ENCODE results near the gene ACE.

The ACE gene

DNA sequence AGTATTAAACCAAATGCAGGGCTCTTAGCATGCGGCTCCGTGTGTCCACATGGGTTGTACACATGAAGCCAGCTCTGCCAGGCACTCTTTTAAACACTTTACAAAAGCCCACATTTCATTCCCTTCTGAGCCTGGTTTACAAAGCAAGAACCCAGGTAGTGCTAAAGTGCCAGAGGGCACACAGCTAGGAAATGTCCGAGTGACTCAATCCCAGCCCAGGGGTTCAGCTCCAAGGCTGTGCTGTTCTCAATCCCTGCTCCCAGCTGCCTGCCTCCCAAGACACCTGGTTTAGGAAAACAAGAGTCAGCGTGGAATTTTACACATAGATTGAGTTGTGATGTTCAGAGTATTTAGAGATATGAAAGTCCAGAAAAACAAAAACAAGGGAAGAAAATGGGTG, 60.1 kb downstream of the ACE start:
- no peak for DNase-seq (ENCODE audit: low read depth)
- no peak overlapping the region for H3K4me3 ChIP-seq (ENCODE audit: low read depth, low read length)
- TF ChIP-seq CTCF (IDR thresholded peaks at IDR 0.05; ENCODE audit: insufficient read depth, low read depth, low read length, missing control alignments): no peak

GRCh38 chr17:63537991-63538692, 61.3 kb downstream of the ACE start:
- DNase-seq (ENCODE audit: low read depth): no peak
- H3K4me3 ChIP-seq (ENCODE audit: low read depth, low read length): no peak overlapping the region
- no peak for TF ChIP-seq CTCF (IDR thresholded peaks at IDR 0.05; ENCODE audit: insufficient read depth, low read depth, low read length, missing control alignments)

- no peak overlapping the region for H3K4me3 ChIP-seq (ENCODE audit: low read depth, low read length)
- DNase-seq (ENCODE audit: low read depth): no peak
- TF ChIP-seq CTCF (IDR thresholded peaks at IDR 0.05; ENCODE audit: insufficient read depth, low read depth, low read length, missing control alignments): no peak
These were observed 62.1 kb downstream of the ACE start for GRCh38 chr17:63538693-63539595.

- no peak for DNase-seq (ENCODE audit: low read depth)
- no peak for TF ChIP-seq CTCF (IDR thresholded peaks at IDR 0.05; ENCODE audit: insufficient read depth, low read depth, low read length, missing control alignments)
- H3K4me3 ChIP-seq (ENCODE audit: low read depth, low read length): no peak overlapping the region
These were observed 63.7 kb downstream of the ACE start for GRCh38 chr17:63540590-63540989.

DNA sequence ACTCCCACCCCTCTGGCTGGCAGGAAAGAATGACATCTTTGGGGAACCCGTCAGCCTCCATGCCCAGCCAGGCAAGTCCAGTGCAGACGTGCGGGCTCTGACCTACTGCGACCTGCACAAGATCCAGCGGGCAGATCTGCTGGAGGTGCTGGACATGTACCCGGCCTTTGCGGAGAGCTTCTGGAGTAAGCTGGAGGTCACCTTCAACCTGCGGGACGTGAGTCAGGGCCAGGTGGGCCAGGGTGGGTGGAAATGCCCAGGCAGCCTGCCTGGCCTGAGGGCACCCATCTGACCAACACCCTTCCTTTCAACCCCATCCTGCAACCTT, 65.3 kb downstream of the ACE start:
- TF ChIP-seq CTCF (IDR thresholded peaks at IDR 0.05; ENCODE audit: insufficient read depth, low read depth, low read length, missing control alignments): no peak
- H3K4me3 ChIP-seq (ENCODE audit: low read depth, low read length): no peak overlapping the region
- DNase-seq (ENCODE audit: low read depth): no peak

DNA sequence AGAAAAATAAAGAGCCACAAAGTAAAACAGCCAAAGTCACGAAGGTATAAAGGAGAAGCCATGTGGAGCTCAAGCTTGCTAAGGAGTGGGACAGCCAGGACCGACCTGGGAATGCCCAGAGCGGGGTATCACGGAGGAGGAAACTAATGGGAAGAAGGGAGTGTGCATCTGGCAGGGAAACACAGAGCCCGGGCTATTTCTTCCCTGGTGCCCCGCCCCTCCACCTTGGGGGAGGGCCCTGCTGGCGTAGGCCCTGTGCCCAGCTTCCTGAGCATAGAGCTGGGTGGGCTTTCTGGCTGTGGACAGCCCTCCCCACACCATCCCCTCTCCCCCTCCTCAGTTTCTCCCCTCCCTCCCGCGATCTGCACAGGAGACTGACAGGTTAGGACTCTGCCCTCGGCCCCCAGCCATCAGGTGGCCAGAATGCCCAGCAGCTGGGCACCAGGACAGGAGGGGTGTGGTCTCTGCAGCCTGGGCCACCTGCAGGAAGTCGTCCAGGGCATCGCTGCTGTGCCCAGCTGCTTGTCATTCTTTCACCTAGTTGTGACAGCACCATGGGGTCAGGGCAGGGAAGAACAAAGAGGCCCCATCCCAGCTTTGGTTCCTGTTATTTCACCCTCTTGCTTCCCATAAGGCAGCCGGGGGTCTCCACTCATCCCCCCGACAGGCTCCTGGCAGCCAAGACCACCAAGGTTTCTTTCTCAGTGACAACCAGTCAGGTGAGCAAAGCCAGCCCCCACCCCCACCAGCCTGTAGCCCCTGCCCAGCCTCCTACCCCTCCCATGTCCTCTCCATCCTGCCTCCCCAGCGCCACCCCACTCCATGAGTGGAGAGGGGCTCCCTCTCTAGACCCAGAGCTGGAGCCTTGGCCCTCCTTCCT, 66.3 kb downstream of the ACE start:
- DNase-seq (ENCODE audit: low read depth): no peak
- TF ChIP-seq CTCF (IDR thresholded peaks at IDR 0.05; ENCODE audit: insufficient read depth, low read depth, low read length, missing control alignments): no peak
- no peak overlapping the region for H3K4me3 ChIP-seq (ENCODE audit: low read depth, low read length)

All from GM12865 (cell line).